H1 (cell line): ENCODE data around the gene UBE3C. TPM values are rescaled to one million over a fixed set of nuclear protein-coding genes. Genes with fewer than 3 reads are reported as not detected.

Experiments
- CTCF ChIA-PET: fragments of 300-600 bp; sonication (Branson Sonifier 250); formaldehyde crosslinking; loops from one replicate; lab custom pipeline; 2021; ENCODE audit not compliant: partially characterized antibody; lab: Charles Lee
- POLR2A ChIA-PET: fragments of 300-600 bp; sonication (Branson Sonifier 250); formaldehyde crosslinking; loops from one replicate; lab custom pipeline; 2021; ENCODE audit warnings: inconsistent platforms; ENCODE audit not compliant: partially characterized antibody; lab: Charles Lee
- DNase-seq, 2 experiments: peaks; one replicate each; pipeline versions ENCODE4 v3.0.0 to v3.0.0-alpha.2; 2010 to 2022; ENCODE audit warnings: low spot score in 2 of 2, low read depth in 1 of 2, mixed read lengths in 1 of 2
- FAIRE-seq: peaks from 2 replicates; lab custom pipeline; 2011; peaks lifted over from hg19 to GRCh38; lab: Jason Lieb, UNC
- H2AFZ ChIP-seq: 2 replicates; pipeline ENCODE4 v1.8.1; 2012; ENCODE audit warnings: low read length, inconsistent platforms
- H2AK5ac ChIP-seq: 2 replicates; pipeline ENCODE4 v1.6.1; 2013; ENCODE audit warnings: low read depth, low read length
- H2BK120ac ChIP-seq: replicated peaks from 2 replicates; pipeline ENCODE3; 2013; ENCODE audit warnings: low read depth, low read length, inconsistent platforms
- H2BK12ac ChIP-seq: 2 replicates; pipeline ENCODE4 v1.6.1; 2013; ENCODE audit warnings: low read depth, low read length
- H2BK15ac ChIP-seq: 2 replicates; pipeline ENCODE4 v1.6.1; 2013; ENCODE audit warnings: low read length
- H2BK20ac ChIP-seq: 2 replicates; pipeline ENCODE4 v1.6.1; 2013; ENCODE audit warnings: low read length
- H2BK5ac ChIP-seq: 2 replicates; pipeline ENCODE4 v1.6.1; 2013; ENCODE audit warnings: low read depth, low read length
- H3K14ac ChIP-seq: 2 replicates; pipeline ENCODE4 v1.6.1; 2013; ENCODE audit warnings: inconsistent platforms; ENCODE audit not compliant: insufficient read length
- H3K18ac ChIP-seq: 2 replicates; pipeline ENCODE4 v1.6.1; 2013; ENCODE audit warnings: low read length; ENCODE audit errors: extremely low read depth
- H3K23ac ChIP-seq: 2 replicates; pipeline ENCODE4 v1.6.1; 2013; ENCODE audit warnings: inconsistent platforms; ENCODE audit not compliant: insufficient read length
- H3K23me2 ChIP-seq: 2 replicates; pipeline ENCODE4 v1.6.1; 2013; ENCODE audit warnings: low read depth, low read length
- H3K27ac ChIP-seq: 2 replicates; pipeline ENCODE4 v1.6.1; 2011; ENCODE audit warnings: low read depth, low read length, inconsistent platforms
- H3K27me3 ChIP-seq, 4 experiments: replicated peaks in 1 of 4; 1 replicate in 1 of 4; 2 replicates in 3 of 4; pipeline versions ENCODE4 v1.6.1 to v1.8.1; 2011 to 2013; ENCODE audit warnings: low read length in 3 of 4, mild to moderate bottlenecking in 3 of 4, inconsistent platforms in 2 of 4, mixed read lengths in 2 of 4, moderate library complexity in 1 of 4; ENCODE audit not compliant: control insufficient read depth in 3 of 4, insufficient read depth in 3 of 4; ENCODE audit errors: extremely low read depth in 1 of 4
- H3K36me3 ChIP-seq, 4 experiments: 2 replicates each; pipeline versions ENCODE4 v1.6.1 to v1.8.1; 2011 to 2013; ENCODE audit warnings: mild to moderate bottlenecking in 4 of 4, low read length in 3 of 4, moderate library complexity in 2 of 4, control low read depth in 1 of 4, inconsistent platforms in 1 of 4; ENCODE audit not compliant: insufficient read depth in 4 of 4, control insufficient read depth in 2 of 4
- H3K4ac ChIP-seq: replicated peaks from 2 replicates; pipeline ENCODE3; 2013; ENCODE audit warnings: low read length, low read depth, mixed read lengths, inconsistent platforms; ENCODE audit not compliant: insufficient read length
- H3K4me1 ChIP-seq, 4 experiments: replicated peaks in 1 of 4; 1 replicate in 1 of 4; 2 replicates in 3 of 4; pipeline versions ENCODE4 v1.6.1 to v1.8.1; 2011 to 2013; ENCODE audit warnings: low read length in 3 of 4, inconsistent platforms in 2 of 4, mixed read lengths in 1 of 4; ENCODE audit not compliant: insufficient read depth in 4 of 4, control insufficient read depth in 3 of 4
- H3K4me2 ChIP-seq, 2 experiments: 2 replicates each; pipeline versions ENCODE4 v1.6.1 to v1.8.1; 2011 to 2013; ENCODE audit warnings: low read depth in 2 of 2, low read length in 2 of 2, control low read depth in 1 of 2, inconsistent platforms in 1 of 2, mild to moderate bottlenecking in 1 of 2; ENCODE audit not compliant: insufficient read depth in 1 of 2
- H3K4me3 ChIP-seq, 4 experiments: fragments of 200-600, 300-600 bp in 1 of 4; sonication (generic), shearing (Covaris generic), sonication (Bioruptor Twin) in 1 of 4; 2 replicates each; pipeline versions ENCODE4 v1.5.1 to v1.8.1; 2011 to 2016; ENCODE audit warnings: low read length in 4 of 4, low read depth in 3 of 4, control low read depth in 2 of 4, inconsistent platforms in 2 of 4, mild to moderate bottlenecking in 2 of 4, mixed read lengths in 1 of 4, moderate library complexity in 1 of 4; ENCODE audit not compliant: insufficient read depth in 2 of 4; ENCODE audit errors: extremely low read depth in 1 of 4
- H3K56ac ChIP-seq: replicated peaks from 2 replicates; pipeline ENCODE3; 2013; ENCODE audit warnings: low read depth, mild to moderate bottlenecking, mixed read lengths, low read length, inconsistent platforms; ENCODE audit not compliant: insufficient read length
- H3K79me1 ChIP-seq: 2 replicates; pipeline ENCODE4 v1.6.1; 2013; ENCODE audit warnings: low read depth, low read length, control low read depth
- H3K79me2 ChIP-seq, 2 experiments: 2 replicates each; pipeline versions ENCODE4 v1.6.1 to v1.8.1; 2012 to 2013; ENCODE audit warnings: low read length in 2 of 2, mild to moderate bottlenecking in 2 of 2, inconsistent platforms in 1 of 2; ENCODE audit not compliant: insufficient read depth in 2 of 2, control insufficient read depth in 1 of 2
- H3K9ac ChIP-seq, 4 experiments: replicated peaks in 1 of 4; 1 replicate in 1 of 4; 2 replicates in 3 of 4; pipeline versions ENCODE4 v1.6.1 to v1.8.1; 2011 to 2013; ENCODE audit warnings: low read depth in 3 of 4, low read length in 3 of 4, control low read depth in 2 of 4, mild to moderate bottlenecking in 2 of 4, moderate library complexity in 2 of 4, inconsistent platforms in 1 of 4; ENCODE audit errors: extremely low read depth in 1 of 4
- H3K9me3 ChIP-seq, 2 experiments: 2 replicates each; pipeline versions ENCODE4 v1.6.1 to v1.8.1; 2012 to 2013; ENCODE audit warnings: mild to moderate bottlenecking in 2 of 2, moderate library complexity in 2 of 2, control low read depth in 1 of 2, inconsistent platforms in 1 of 2, low read depth in 1 of 2, low read length in 1 of 2, mixed read lengths in 1 of 2; ENCODE audit not compliant: insufficient read depth in 2 of 2
- H4K20me1 ChIP-seq, 2 experiments: replicated peaks in 1 of 2; 2 replicates each; pipeline versions ENCODE3 to v1.8.1; 2011 to 2013; ENCODE audit warnings: inconsistent platforms in 2 of 2, low read length in 2 of 2, mild to moderate bottlenecking in 1 of 2; ENCODE audit not compliant: insufficient read depth in 2 of 2, control insufficient read depth in 1 of 2
- H4K5ac ChIP-seq: 2 replicates; pipeline ENCODE4 v1.6.1; 2013; ENCODE audit warnings: low read length, low read depth, mixed read lengths, inconsistent platforms; ENCODE audit not compliant: insufficient read length
- H4K8ac ChIP-seq: 2 replicates; pipeline ENCODE4 v1.8.0; 2013; ENCODE audit warnings: mild to moderate bottlenecking, moderate library complexity, low read length, inconsistent platforms; ENCODE audit not compliant: insufficient read depth; ENCODE audit errors: extremely low read depth
- H4K91ac ChIP-seq: replicated peaks from 2 replicates; pipeline ENCODE3; 2013; ENCODE audit warnings: low read length, mixed read lengths, inconsistent platforms; ENCODE audit not compliant: insufficient read length
- ASH2L ChIP-seq: fragments of 200-600, 300-600 bp; sonication (generic); IDR thresholded peaks from one replicate; pipeline ENCODE4 v1.7.1; 2017; ENCODE audit warnings: low read length
- ATF3 ChIP-seq: IDR thresholded peaks from 2 replicates; pipeline ENCODE4 v1.6.1; 2011; ENCODE audit warnings: low read depth, mild to moderate bottlenecking, low read length; ENCODE audit not compliant: insufficient read depth
- CBX8 ChIP-seq: fragments of 300-800, 300-1000 bp; sonication (generic); IDR thresholded peaks from 2 replicates; pipeline ENCODE4 v1.7.1; 2016; ENCODE audit warnings: low read depth, low read length, borderline replicate concordance
- CEBPB ChIP-seq: IDR thresholded peaks from 2 replicates; pipeline ENCODE4 v1.6.1; 2012; ENCODE audit warnings: low read depth, low read length
- JUND ChIP-seq: IDR thresholded peaks from 2 replicates; pipeline ENCODE4 v1.6.1; 2011; ENCODE audit warnings: mild to moderate bottlenecking, improper control_type of control experiment, low read length
- PHF8 ChIP-seq: fragments of 200-600 bp; sonication (generic); conservative IDR thresholded peaks from 2 replicates; pipeline ENCODE4 v1.7.1; 2012; ENCODE audit warnings: low read depth, mild to moderate bottlenecking, inconsistent platforms, low read length, moderate library complexity
- POLR2AphosphoS5 ChIP-seq: IDR thresholded peaks from 2 replicates; pipeline ENCODE4 v1.6.1; 2011; ENCODE audit warnings: low read depth, low read length
- RNF2 ChIP-seq: fragments of 200-900, 300-1000 bp; sonication (generic); IDR thresholded peaks from 2 replicates; pipeline ENCODE4 v1.7.1; 2016; ENCODE audit warnings: borderline replicate concordance, low read depth, mild to moderate bottlenecking, antibody characterized with exemption, low read length; ENCODE audit not compliant: poor library complexity, severe bottlenecking; ENCODE audit errors: missing control alignments
- SP2 ChIP-seq: IDR thresholded peaks from 2 replicates; pipeline ENCODE4 v1.6.1; 2012; ENCODE audit warnings: mild to moderate bottlenecking, low read length, inconsistent platforms
- TAF1 ChIP-seq: IDR thresholded peaks from 2 replicates; pipeline ENCODE4 v1.6.1; 2011; ENCODE audit warnings: mild to moderate bottlenecking, low read depth, low read length
- TBP ChIP-seq: IDR thresholded peaks from 2 replicates; pipeline ENCODE4 v1.6.1; 2011; ENCODE audit warnings: low read depth, low read length, improper control_type of control experiment
- WGBS, 2 experiments: shearing (Covaris generic) in 1 of 2; methylation state at CpG; one replicate each; pipeline versions ENCODE4 v1.1.6 to v1.1.7; 2013 to 2015; ENCODE audit warnings: low lambda C conversion rate in 2 of 2, mixed read lengths in 2 of 2, inconsistent platforms in 1 of 2, low coverage in 1 of 2, missing lambda C conversion rate in 1 of 2; ENCODE audit not compliant: insufficient replicate concordance in 2 of 2, insufficient coverage in 1 of 2, insufficient read length in 1 of 2; ENCODE audit errors: extremely low coverage in 1 of 2, missing lambda C conversion rate in 1 of 2; 5-methylcytosine and 5-hydroxymethylcytosine counted together
- polyA plus RNA-seq, 7 experiments: library from polyadenylated mRNA; depleted of rRNA in 3 of 7; stranded (reverse) in 5 of 7; unstranded in 2 of 7; fragments of >200 nt in 5 of 7; fragments of 200-250 nt in 2 of 7; gene quantifications; 1 replicate in 5 of 7; 2 replicates in 1 of 7; 4 replicates in 1 of 7; pipeline versions ENCODE4 v1.2.1 to v1.2.3, GENCODE V29; 2011 to 2013; ENCODE audit warnings: missing spikeins in 2 of 7, mixed read lengths in 2 of 7
- total RNA-seq: library from RNA; stranded (reverse); fragmentation: NEBNext Ultra II Directional; extraction: Animal tissue kit (Norgen Biotek cat#: 25700); gene quantifications from 2 replicates; pipeline ENCODE4 v1.2.1, GENCODE V29; 2021
- TF ChIP-seq, protein P1 (sequence below): IDR thresholded peaks from 2 replicates; pipeline ENCODE4 v1.6.1; 2012; ENCODE audit warnings: inconsistent platforms
- TF ChIP-seq, protein P2 (sequence below): IDR thresholded peaks from 2 replicates; pipeline ENCODE4 v1.6.1; 2011; ENCODE audit warnings: low read length, improper control_type of control experiment

Gene UBE3C
- total and polyA plus RNA-seq, 2 of the 8 experiments (the other 6 are each of a cell fraction or from before 2014, with no cell fraction given) = 32.0 to 54.1 TPM

- no peak overlapping the region for H2BK5ac ChIP-seq
- H3K56ac ChIP-seq = no peak overlapping the region
- H2AFZ ChIP-seq = no peak overlapping the region
- H3K9me3 ChIP-seq = no peaks in the 10 kb centered on the region
- DNase-seq (no peak), FAIRE-seq (no peak)
- H3K4me2 ChIP-seq = no peak overlapping the region
- H3K27me3 ChIP-seq = no peaks in the 10 kb centered on the region
- H3K27ac ChIP-seq = no peak overlapping the region
- no peak overlapping the region for H2AK5ac ChIP-seq
- no peak overlapping the region for H3K4me3 ChIP-seq
- H3K14ac ChIP-seq = no peak overlapping the region
- H4K91ac ChIP-seq = no peak overlapping the region
- no peak overlapping the region for H2BK120ac ChIP-seq
- no peaks in the 10 kb centered on the region for H3K4me1 ChIP-seq
- H2BK12ac ChIP-seq = no peak overlapping the region
- 83% methylated on average over 1 of the region's 1 CpG; no CpG with 5 or more reads in 1 of the 2 experiments for WGBS, 2 experiments
- H4K8ac ChIP-seq = no peak overlapping the region
- H2BK15ac ChIP-seq = no peak overlapping the region
- peaks cover 0 to 2% of the 10 kb centered on the region in 2 experiments for H4K20me1 ChIP-seq
- H3K79me1 ChIP-seq = no peaks in the 10 kb centered on the region; the same call in 1 of the 2 replicates
- H3K18ac ChIP-seq = no peak overlapping the region
- peaks cover 5 to 39% (median 15%) of the 10 kb centered on the region in 4 experiments; a peak in 6 of 8 replicates for H3K36me3 ChIP-seq
- H4K5ac ChIP-seq = no peak overlapping the region
- H3K79me2 ChIP-seq = peaks cover 0 to 62% of the 10 kb centered on the region in 2 experiments; a peak in 3 of 4 replicates
- CTCF ChIA-PET = interaction anchor here (0.7 kb wide), 1 partner anchor 194 kb away, joined by 4 read pairs; no protein-coding TSS in a partner anchor
- H3K23me2 ChIP-seq = no peaks in the 10 kb centered on the region
- POLR2A ChIA-PET = no interaction called here
- H3K9ac ChIP-seq = no peak overlapping the region
- H3K4ac ChIP-seq = no peak overlapping the region
- H2BK20ac ChIP-seq = no peak overlapping the region
- H3K23ac ChIP-seq = no peak overlapping the region
- no peak for TF ChIP-seq ATF3
- TF ChIP-seq CBX8 = no peak
- TF ChIP-seq, protein P1, sequence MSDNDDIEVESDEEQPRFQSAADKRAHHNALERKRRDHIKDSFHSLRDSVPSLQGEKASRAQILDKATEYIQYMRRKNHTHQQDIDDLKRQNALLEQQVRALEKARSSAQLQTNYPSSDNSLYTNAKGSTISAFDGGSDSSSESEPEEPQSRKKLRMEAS = no peak
- no peak for TF ChIP-seq PHF8
- TF ChIP-seq RNF2 = no peak
- TF ChIP-seq POLR2AphosphoS5 = no peak
- no peak for TF ChIP-seq TBP
- no peak for TF ChIP-seq SP2
- TF ChIP-seq, protein P2, sequence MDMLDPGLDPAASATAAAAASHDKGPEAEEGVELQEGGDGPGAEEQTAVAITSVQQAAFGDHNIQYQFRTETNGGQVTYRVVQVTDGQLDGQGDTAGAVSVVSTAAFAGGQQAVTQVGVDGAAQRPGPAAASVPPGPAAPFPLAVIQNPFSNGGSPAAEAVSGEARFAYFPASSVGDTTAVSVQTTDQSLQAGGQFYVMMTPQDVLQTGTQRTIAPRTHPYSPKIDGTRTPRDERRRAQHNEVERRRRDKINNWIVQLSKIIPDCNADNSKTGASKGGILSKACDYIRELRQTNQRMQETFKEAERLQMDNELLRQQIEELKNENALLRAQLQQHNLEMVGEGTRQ = no peak
- TF ChIP-seq CEBPB = no peak
- no peak for TF ChIP-seq TAF1
- no peak for TF ChIP-seq JUND
- no peak for TF ChIP-seq ASH2L
These were observed 27.3 kb downstream of the UBE3C start for GRCh38 chr7:157165987-157166386.
